Measurements from ENCODE around the gene MARCHF5. TPM values are rescaled to one million over a fixed set of nuclear protein-coding genes. Genes with fewer than 3 reads are reported as not detected.

MARCHF5 gene
- total and polyA plus RNA-seq, 2 of the 8 experiments (the other 6 are each of a cell fraction or from before 2014, with no cell fraction given), result 8.7 to 26.8 TPM

- TF ChIP-seq, protein P1, sequence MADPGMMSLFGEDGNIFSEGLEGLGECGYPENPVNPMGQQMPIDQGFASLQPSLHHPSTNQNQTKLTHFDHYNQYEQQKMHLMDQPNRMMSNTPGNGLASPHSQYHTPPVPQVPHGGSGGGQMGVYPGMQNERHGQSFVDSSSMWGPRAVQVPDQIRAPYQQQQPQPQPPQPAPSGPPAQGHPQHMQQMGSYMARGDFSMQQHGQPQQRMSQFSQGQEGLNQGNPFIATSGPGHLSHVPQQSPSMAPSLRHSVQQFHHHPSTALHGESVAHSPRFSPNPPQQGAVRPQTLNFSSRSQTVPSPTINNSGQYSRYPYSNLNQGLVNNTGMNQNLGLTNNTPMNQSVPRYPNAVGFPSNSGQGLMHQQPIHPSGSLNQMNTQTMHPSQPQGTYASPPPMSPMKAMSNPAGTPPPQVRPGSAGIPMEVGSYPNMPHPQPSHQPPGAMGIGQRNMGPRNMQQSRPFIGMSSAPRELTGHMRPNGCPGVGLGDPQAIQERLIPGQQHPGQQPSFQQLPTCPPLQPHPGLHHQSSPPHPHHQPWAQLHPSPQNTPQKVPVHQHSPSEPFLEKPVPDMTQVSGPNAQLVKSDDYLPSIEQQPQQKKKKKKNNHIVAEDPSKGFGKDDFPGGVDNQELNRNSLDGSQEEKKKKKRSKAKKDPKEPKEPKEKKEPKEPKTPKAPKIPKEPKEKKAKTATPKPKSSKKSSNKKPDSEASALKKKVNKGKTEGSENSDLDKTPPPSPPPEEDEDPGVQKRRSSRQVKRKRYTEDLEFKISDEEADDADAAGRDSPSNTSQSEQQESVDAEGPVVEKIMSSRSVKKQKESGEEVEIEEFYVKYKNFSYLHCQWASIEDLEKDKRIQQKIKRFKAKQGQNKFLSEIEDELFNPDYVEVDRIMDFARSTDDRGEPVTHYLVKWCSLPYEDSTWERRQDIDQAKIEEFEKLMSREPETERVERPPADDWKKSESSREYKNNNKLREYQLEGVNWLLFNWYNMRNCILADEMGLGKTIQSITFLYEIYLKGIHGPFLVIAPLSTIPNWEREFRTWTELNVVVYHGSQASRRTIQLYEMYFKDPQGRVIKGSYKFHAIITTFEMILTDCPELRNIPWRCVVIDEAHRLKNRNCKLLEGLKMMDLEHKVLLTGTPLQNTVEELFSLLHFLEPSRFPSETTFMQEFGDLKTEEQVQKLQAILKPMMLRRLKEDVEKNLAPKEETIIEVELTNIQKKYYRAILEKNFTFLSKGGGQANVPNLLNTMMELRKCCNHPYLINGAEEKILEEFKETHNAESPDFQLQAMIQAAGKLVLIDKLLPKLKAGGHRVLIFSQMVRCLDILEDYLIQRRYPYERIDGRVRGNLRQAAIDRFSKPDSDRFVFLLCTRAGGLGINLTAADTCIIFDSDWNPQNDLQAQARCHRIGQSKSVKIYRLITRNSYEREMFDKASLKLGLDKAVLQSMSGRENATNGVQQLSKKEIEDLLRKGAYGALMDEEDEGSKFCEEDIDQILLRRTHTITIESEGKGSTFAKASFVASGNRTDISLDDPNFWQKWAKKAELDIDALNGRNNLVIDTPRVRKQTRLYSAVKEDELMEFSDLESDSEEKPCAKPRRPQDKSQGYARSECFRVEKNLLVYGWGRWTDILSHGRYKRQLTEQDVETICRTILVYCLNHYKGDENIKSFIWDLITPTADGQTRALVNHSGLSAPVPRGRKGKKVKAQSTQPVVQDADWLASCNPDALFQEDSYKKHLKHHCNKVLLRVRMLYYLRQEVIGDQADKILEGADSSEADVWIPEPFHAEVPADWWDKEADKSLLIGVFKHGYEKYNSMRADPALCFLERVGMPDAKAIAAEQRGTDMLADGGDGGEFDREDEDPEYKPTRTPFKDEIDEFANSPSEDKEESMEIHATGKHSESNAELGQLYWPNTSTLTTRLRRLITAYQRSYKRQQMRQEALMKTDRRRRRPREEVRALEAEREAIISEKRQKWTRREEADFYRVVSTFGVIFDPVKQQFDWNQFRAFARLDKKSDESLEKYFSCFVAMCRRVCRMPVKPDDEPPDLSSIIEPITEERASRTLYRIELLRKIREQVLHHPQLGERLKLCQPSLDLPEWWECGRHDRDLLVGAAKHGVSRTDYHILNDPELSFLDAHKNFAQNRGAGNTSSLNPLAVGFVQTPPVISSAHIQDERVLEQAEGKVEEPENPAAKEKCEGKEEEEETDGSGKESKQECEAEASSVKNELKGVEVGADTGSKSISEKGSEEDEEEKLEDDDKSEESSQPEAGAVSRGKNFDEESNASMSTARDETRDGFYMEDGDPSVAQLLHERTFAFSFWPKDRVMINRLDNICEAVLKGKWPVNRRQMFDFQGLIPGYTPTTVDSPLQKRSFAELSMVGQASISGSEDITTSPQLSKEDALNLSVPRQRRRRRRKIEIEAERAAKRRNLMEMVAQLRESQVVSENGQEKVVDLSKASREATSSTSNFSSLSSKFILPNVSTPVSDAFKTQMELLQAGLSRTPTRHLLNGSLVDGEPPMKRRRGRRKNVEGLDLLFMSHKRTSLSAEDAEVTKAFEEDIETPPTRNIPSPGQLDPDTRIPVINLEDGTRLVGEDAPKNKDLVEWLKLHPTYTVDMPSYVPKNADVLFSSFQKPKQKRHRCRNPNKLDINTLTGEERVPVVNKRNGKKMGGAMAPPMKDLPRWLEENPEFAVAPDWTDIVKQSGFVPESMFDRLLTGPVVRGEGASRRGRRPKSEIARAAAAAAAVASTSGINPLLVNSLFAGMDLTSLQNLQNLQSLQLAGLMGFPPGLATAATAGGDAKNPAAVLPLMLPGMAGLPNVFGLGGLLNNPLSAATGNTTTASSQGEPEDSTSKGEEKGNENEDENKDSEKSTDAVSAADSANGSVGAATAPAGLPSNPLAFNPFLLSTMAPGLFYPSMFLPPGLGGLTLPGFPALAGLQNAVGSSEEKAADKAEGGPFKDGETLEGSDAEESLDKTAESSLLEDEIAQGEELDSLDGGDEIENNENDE (IDR thresholded peaks at IDR 0.05; ENCODE audit: insufficient replicate concordance, low read length), result no peak
- no peak for TF ChIP-seq POLR2A (IDR thresholded peaks at IDR 0.05; ENCODE audit: control extremely low read depth in 1 of 2, low read depth in 2 of 2, low read length in 2 of 2)
- TF ChIP-seq, protein P2, sequence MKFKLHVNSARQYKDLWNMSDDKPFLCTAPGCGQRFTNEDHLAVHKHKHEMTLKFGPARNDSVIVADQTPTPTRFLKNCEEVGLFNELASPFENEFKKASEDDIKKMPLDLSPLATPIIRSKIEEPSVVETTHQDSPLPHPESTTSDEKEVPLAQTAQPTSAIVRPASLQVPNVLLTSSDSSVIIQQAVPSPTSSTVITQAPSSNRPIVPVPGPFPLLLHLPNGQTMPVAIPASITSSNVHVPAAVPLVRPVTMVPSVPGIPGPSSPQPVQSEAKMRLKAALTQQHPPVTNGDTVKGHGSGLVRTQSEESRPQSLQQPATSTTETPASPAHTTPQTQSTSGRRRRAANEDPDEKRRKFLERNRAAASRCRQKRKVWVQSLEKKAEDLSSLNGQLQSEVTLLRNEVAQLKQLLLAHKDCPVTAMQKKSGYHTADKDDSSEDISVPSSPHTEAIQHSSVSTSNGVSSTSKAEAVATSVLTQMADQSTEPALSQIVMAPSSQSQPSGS (IDR thresholded peaks at IDR 0.05; ENCODE audit: low read length), result no peak
- no peak for TF ChIP-seq RXRA (IDR thresholded peaks at IDR 0.05; ENCODE audit: insufficient read depth, low read depth, low read length)
- no peak for TF ChIP-seq KDM1A (IDR thresholded peaks at IDR 0.05; ENCODE audit: borderline replicate concordance, low read length)
- TF ChIP-seq ATF3 (IDR thresholded peaks at IDR 0.05; ENCODE audit: insufficient read depth, low read depth, low read length), result no peak
- no peak for TF ChIP-seq SIN3A (conservative IDR thresholded peaks at IDR 0.05 in 1 of 2, IDR thresholded peaks at IDR 0.05 in 1 of 2; ENCODE audit: low read depth in 1 of 2, low read length in 2 of 2)
- no peak for TF ChIP-seq SP1 (IDR thresholded peaks at IDR 0.05; ENCODE audit: low read depth, low read length)
- TF ChIP-seq CHD2 (IDR thresholded peaks at IDR 0.05; ENCODE audit: low read length), result no peak
- TF ChIP-seq KDM5A (IDR thresholded peaks at IDR 0.05; ENCODE audit: low read length), result no peak
Observed at GRCh38 chr10:92244796-92245195, 46.2 kb upstream of the MARCHF5 start (continued).

Data from H1 (cell line).